ENCODE measurements around the gene SLIT3. TPM values are rescaled to one million over a fixed set of nuclear protein-coding genes. Genes with fewer than 3 reads are reported as not detected.

SLIT3 gene
- total and polyA plus RNA-seq, 9 of the 15 experiments (the other 6 are each of a cell fraction or from before 2014, with no cell fraction given), result 0.01 to 0.04 TPM; not detected in 7

DNA sequence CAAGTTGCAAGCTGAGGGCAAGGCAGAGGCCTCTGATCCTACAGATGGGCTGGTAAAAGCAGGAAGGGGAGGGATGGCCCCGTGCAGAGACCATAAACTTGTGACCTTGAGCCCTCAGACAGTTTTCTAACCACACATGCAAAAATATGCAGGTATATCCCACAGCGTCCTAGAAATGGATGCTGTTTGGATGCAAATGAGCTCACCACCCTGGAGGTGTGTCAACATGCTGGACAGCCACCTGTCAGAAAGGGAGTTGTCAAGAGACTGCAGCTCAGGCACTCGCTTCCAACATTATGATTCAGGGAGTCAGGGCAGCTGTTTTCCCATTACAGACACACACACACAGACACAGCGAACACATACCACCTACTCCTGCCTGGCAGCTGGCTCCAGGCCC, 624.4 kb downstream of the SLIT3 start:
- no peak overlapping the region for H3K27ac ChIP-seq (ENCODE audit: extremely low read depth, low read depth, low read length)
- in situ Hi-C loops (cut with MboI) (no loop called here), intact Hi-C loops (cut with micrococcal nuclease) (loop anchor here (2.0 kb wide), 1 partner anchor 408 kb away; no protein-coding TSS in a partner anchor)
- ATAC-seq (no peak), DNase-seq (ENCODE audit: extremely low read depth in 1 of 4, low spot score in 3 of 4) (no peak), FAIRE-seq (no peak)
- H2AFZ ChIP-seq (ENCODE audit: low read depth, low read length), result no peak overlapping the region
- no peak overlapping the region for H3K4me3 ChIP-seq
- peaks cover 7% of the 10 kb centered on the region; the same call in 1 of the 2 replicates for H4K20me1 ChIP-seq (replicated peaks; ENCODE audit: control insufficient read depth, insufficient read depth, low read length)
- no peaks in the 10 kb centered on the region for H3K79me2 ChIP-seq (ENCODE audit: control insufficient read depth, insufficient read depth, low read length)
- no peaks in the 10 kb centered on the region for H3K9me1 ChIP-seq (ENCODE audit: control insufficient read depth, insufficient read depth, low read length)
- no peaks in the 10 kb centered on the region for H3K4me1 ChIP-seq (replicated peaks in 1 of 2; ENCODE audit: control insufficient read depth in 2 of 2, insufficient read depth in 2 of 2, low read length in 2 of 2)
- H3K36me3 ChIP-seq (ENCODE audit: control insufficient read depth, insufficient read depth, low read length), result no peaks in the 10 kb centered on the region
- BruUV-seq (replicated peaks), result no TSS peak
- no peak overlapping the region for H3K4me2 ChIP-seq (ENCODE audit: insufficient read depth, low read length)
- no peak overlapping the region for H3K9ac ChIP-seq (ENCODE audit: insufficient read depth in 1 of 2, low read depth in 2 of 2, low read length in 2 of 2)
- ChIA-PET CTCF (ENCODE audit: low intra/inter-chr PET ratio) (no interaction called here), POLR2A (no interaction called here)
- peaks cover 0 to 11% of the 10 kb centered on the region in 2 experiments; a peak in 2 of 5 replicates for H3K27me3 ChIP-seq (ENCODE audit: control insufficient read depth in 2 of 2, insufficient read depth in 2 of 2, low read length in 2 of 2)
- 0% methylated on average over 4 of the region's 4 CpGs for WGBS (ENCODE audit: insufficient coverage, low coverage, missing lambda C conversion rate)
- no peaks in the 10 kb centered on the region for H3K9me3 ChIP-seq (replicated peaks; ENCODE audit: control insufficient read depth, insufficient read depth, low read depth, low read length)
- TF ChIP-seq, protein P1, sequence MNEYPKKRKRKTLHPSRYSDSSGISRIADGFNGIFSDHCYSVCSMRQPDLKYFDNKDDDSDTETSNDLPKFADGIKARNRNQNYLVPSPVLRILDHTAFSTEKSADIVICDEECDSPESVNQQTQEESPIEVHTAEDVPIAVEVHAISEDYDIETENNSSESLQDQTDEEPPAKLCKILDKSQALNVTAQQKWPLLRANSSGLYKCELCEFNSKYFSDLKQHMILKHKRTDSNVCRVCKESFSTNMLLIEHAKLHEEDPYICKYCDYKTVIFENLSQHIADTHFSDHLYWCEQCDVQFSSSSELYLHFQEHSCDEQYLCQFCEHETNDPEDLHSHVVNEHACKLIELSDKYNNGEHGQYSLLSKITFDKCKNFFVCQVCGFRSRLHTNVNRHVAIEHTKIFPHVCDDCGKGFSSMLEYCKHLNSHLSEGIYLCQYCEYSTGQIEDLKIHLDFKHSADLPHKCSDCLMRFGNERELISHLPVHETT (CRISPR knock-in tag; conservative IDR thresholded peaks at IDR 0.05 in 1 of 2, IDR thresholded peaks at IDR 0.05 in 1 of 2), result no peak
- TF ChIP-seq ATF1 (CRISPR knock-in tag; IDR thresholded peaks at IDR 0.05), result no peak
- no peak for TF ChIP-seq ATF1 (tag; IDR thresholded peaks at IDR 0.05)
- TF ChIP-seq, protein P2, sequence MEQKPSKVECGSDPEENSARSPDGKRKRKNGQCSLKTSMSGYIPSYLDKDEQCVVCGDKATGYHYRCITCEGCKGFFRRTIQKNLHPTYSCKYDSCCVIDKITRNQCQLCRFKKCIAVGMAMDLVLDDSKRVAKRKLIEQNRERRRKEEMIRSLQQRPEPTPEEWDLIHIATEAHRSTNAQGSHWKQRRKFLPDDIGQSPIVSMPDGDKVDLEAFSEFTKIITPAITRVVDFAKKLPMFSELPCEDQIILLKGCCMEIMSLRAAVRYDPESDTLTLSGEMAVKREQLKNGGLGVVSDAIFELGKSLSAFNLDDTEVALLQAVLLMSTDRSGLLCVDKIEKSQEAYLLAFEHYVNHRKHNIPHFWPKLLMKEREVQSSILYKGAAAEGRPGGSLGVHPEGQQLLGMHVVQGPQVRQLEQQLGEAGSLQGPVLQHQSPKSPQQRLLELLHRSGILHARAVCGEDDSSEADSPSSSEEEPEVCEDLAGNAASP (IDR thresholded peaks at IDR 0.05), result no peak
- no peak for TF ChIP-seq U2AF1 (optimal IDR thresholded peaks at IDR 0.05; ENCODE audit: low read depth, low read length)
- TF ChIP-seq, protein P3, sequence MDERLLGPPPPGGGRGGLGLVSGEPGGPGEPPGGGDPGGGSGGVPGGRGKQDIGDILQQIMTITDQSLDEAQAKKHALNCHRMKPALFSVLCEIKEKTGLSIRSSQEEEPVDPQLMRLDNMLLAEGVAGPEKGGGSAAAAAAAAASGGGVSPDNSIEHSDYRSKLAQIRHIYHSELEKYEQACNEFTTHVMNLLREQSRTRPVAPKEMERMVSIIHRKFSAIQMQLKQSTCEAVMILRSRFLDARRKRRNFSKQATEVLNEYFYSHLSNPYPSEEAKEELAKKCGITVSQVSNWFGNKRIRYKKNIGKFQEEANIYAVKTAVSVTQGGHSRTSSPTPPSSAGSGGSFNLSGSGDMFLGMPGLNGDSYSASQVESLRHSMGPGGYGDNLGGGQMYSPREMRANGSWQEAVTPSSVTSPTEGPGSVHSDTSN (CRISPR knock-in tag; IDR thresholded peaks at IDR 0.05; ENCODE audit: low read depth), result no peak
- TF ChIP-seq, protein P3 (tag; conservative IDR thresholded peaks at IDR 0.05; ENCODE audit: low read depth), result no peak
- TF ChIP-seq, protein P4, sequence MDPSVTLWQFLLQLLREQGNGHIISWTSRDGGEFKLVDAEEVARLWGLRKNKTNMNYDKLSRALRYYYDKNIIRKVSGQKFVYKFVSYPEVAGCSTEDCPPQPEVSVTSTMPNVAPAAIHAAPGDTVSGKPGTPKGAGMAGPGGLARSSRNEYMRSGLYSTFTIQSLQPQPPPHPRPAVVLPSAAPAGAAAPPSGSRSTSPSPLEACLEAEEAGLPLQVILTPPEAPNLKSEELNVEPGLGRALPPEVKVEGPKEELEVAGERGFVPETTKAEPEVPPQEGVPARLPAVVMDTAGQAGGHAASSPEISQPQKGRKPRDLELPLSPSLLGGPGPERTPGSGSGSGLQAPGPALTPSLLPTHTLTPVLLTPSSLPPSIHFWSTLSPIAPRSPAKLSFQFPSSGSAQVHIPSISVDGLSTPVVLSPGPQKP (CRISPR knock-in tag; IDR thresholded peaks at IDR 0.05), result no peak
- TF ChIP-seq, protein P5, sequence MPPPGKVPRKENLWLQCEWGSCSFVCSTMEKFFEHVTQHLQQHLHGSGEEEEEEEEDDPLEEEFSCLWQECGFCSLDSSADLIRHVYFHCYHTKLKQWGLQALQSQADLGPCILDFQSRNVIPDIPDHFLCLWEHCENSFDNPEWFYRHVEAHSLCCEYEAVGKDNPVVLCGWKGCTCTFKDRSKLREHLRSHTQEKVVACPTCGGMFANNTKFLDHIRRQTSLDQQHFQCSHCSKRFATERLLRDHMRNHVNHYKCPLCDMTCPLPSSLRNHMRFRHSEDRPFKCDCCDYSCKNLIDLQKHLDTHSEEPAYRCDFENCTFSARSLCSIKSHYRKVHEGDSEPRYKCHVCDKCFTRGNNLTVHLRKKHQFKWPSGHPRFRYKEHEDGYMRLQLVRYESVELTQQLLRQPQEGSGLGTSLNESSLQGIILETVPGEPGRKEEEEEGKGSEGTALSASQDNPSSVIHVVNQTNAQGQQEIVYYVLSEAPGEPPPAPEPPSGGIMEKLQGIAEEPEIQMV (tag; conservative IDR thresholded peaks at IDR 0.05; ENCODE audit: low read depth), result no peak
- no peak for TF ChIP-seq BRCA1 (IDR thresholded peaks at IDR 0.05)
- no peak for TF ChIP-seq BRCA1 (CRISPR knock-in tag; IDR thresholded peaks at IDR 0.05)
- TF ChIP-seq POLR2A (conservative IDR thresholded peaks at IDR 0.05), result no peak
- no peak for TF ChIP-seq NR2F6 (CRISPR knock-in tag; IDR thresholded peaks at IDR 0.05)
- no peak for TF ChIP-seq EWSR1 (IDR thresholded peaks at IDR 0.05; ENCODE audit: borderline replicate concordance, low read depth, partially characterized antibody)
